Osteoblast (primary cell): ENCODE measurements around the gene GRWD1. TPM values are rescaled to one million over a fixed set of nuclear protein-coding genes. Genes with fewer than 3 reads are reported as not detected.

Experiments used
- DNase-seq: peaks from one replicate; pipeline ENCODE4 v3.0.0; 2011; ENCODE audit warnings: low spot score, mixed read lengths; ENCODE audit not compliant: insufficient read length; ENCODE audit errors: missing footprints
- H2AFZ ChIP-seq: 2 replicates; pipeline ENCODE4 v1.6.0; 2011; ENCODE audit warnings: mild to moderate bottlenecking, low read length
- H3K27ac ChIP-seq: 2 replicates; pipeline ENCODE4 v1.5.1; 2011; ENCODE audit warnings: mild to moderate bottlenecking, low read depth, low read length, moderate library complexity
- H3K27me3 ChIP-seq: 2 replicates; pipeline ENCODE4 v1.6.0; 2012; ENCODE audit warnings: mild to moderate bottlenecking, control low read depth, inconsistent platforms, low read length, moderate library complexity; ENCODE audit not compliant: insufficient read depth
- H3K36me3 ChIP-seq: 2 replicates; pipeline ENCODE4 v1.5.1; 2011; ENCODE audit warnings: mild to moderate bottlenecking, low read length, control low read depth, moderate library complexity; ENCODE audit not compliant: insufficient read depth
- H3K4me1 ChIP-seq: 2 replicates; pipeline ENCODE4 v1.5.1; 2011; ENCODE audit warnings: mild to moderate bottlenecking, low read length, control low read depth, moderate library complexity; ENCODE audit not compliant: insufficient read depth
- H3K4me2 ChIP-seq: 2 replicates; pipeline ENCODE4 v1.6.0; 2011; ENCODE audit warnings: mild to moderate bottlenecking, low read length; ENCODE audit not compliant: insufficient read depth
- H3K4me3 ChIP-seq: fragments of 200-600 bp; sonication (generic); 3 replicates; pipeline ENCODE4 v1.5.1; 2012; ENCODE audit warnings: mild to moderate bottlenecking, low read length, inconsistent platforms; ENCODE audit not compliant: insufficient read depth
- H3K79me2 ChIP-seq: 2 replicates; pipeline ENCODE4 v1.6.0; 2012; ENCODE audit warnings: mild to moderate bottlenecking, low read length, control low read depth, inconsistent platforms; ENCODE audit not compliant: insufficient read depth
- H3K9me3 ChIP-seq: 2 replicates; pipeline ENCODE4 v1.5.1; 2011; ENCODE audit warnings: low read depth, low read length, control low read depth
- H4K20me1 ChIP-seq: 2 replicates; pipeline ENCODE4 v1.6.0; 2012; ENCODE audit warnings: mild to moderate bottlenecking, low read length, control low read depth; ENCODE audit not compliant: insufficient read depth
- total RNA-seq: library from RNA; depleted of rRNA; stranded (reverse); fragments of >200 nt; gene quantifications from 2 replicates; pipeline ENCODE4 v1.2.3, GENCODE V29; 2012
- TF ChIP-seq, protein P1 (sequence below): IDR thresholded peaks from 2 replicates; pipeline ENCODE4 v1.5.1; 2011; ENCODE audit warnings: mild to moderate bottlenecking, low read depth, low read length, moderate library complexity; ENCODE audit errors: extremely low read depth

Gene GRWD1
- total RNA-seq, 1 donor = 25.0 TPM

GRCh38 chr19:48506138-48506733 is 60.5 kb downstream of the GRWD1 start:
- Histone ChIP-seq H3K27ac (no peak overlapping the region), H3K36me3 (no peaks in the 10 kb centered on the region), H4K20me1 (peaks cover 3% of the 10 kb centered on the region), H3K9me3 (no peaks in the 10 kb centered on the region), H3K4me1 (no peaks in the 10 kb centered on the region), H3K4me2 (no peak overlapping the region), H3K27me3 (peaks cover 17% of the 10 kb centered on the region), H2AFZ (no peak overlapping the region), H3K79me2 (no peaks in the 10 kb centered on the region), H3K4me3 (no peak overlapping the region)
- DNase-seq = peak; percentile 92
- TF ChIP-seq, protein P1, sequence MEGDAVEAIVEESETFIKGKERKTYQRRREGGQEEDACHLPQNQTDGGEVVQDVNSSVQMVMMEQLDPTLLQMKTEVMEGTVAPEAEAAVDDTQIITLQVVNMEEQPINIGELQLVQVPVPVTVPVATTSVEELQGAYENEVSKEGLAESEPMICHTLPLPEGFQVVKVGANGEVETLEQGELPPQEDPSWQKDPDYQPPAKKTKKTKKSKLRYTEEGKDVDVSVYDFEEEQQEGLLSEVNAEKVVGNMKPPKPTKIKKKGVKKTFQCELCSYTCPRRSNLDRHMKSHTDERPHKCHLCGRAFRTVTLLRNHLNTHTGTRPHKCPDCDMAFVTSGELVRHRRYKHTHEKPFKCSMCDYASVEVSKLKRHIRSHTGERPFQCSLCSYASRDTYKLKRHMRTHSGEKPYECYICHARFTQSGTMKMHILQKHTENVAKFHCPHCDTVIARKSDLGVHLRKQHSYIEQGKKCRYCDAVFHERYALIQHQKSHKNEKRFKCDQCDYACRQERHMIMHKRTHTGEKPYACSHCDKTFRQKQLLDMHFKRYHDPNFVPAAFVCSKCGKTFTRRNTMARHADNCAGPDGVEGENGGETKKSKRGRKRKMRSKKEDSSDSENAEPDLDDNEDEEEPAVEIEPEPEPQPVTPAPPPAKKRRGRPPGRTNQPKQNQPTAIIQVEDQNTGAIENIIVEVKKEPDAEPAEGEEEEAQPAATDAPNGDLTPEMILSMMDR = peak; percentile 57

Other genes starting within 250 kb of the GRWD1 start
- gene CARD8, start 190.1 kb upstream of the GRWD1 start, total RNA-seq = 17.4 and 18.0 TPM in 2 replicates
- gene ZNF114, start 175.9 kb upstream of the GRWD1 start, total RNA-seq = under 0.01 and 0.29 TPM in 2 replicates
- 185 and 216 TPM in 2 replicates for gene EMP3, start 120.4 kb upstream of the GRWD1 start, total RNA-seq
- 4.3 and 4.7 TPM in 2 replicates for gene TMEM143, start 82.0 kb upstream of the GRWD1 start, total RNA-seq
- gene SYNGR4, start 81.6 kb upstream of the GRWD1 start, total RNA-seq = not detected in 2 replicates
- gene KDELR1, start 54.4 kb upstream of the GRWD1 start, total RNA-seq = 95.2 and 119 TPM in 2 replicates
- gene GRIN2D, start 52.3 kb upstream of the GRWD1 start, total RNA-seq = under 0.01 TPM in 2 replicates
- gene KCNJ14, start 9.6 kb downstream of the GRWD1 start, total RNA-seq = 0.59 and 0.72 TPM in 2 replicates
- gene CYTH2, start 23.4 kb downstream of the GRWD1 start, total RNA-seq = 63.6 and 66.2 TPM in 2 replicates
- gene LMTK3, start 65.9 kb downstream of the GRWD1 start, total RNA-seq = not detected in 2 replicates
- gene SULT2B1, start 106.2 kb downstream of the GRWD1 start, total RNA-seq = under 0.01 TPM in 1 of 2 replicates, not detected in the other
- not detected in 2 replicates for gene SPACA4, start 160.8 kb downstream of the GRWD1 start, total RNA-seq
- 0.29 TPM in 1 of 2 replicates, not detected in the other for gene FAM83E, start 169.1 kb downstream of the GRWD1 start, total RNA-seq
- gene RPL18, start 173.2 kb downstream of the GRWD1 start, total RNA-seq = 1,357 and 1,526 TPM in 2 replicates
- 13.0 and 13.3 TPM in 2 replicates for gene SPHK2, start 173.5 kb downstream of the GRWD1 start, total RNA-seq
- gene DBP, start 191.4 kb downstream of the GRWD1 start, total RNA-seq = 14.5 and 18.3 TPM in 2 replicates
- gene CA11, start 200.2 kb downstream of the GRWD1 start, total RNA-seq = 1.8 and 2.7 TPM in 2 replicates
- gene NTN5, start 227.0 kb downstream of the GRWD1 start, total RNA-seq = under 0.01 and 0.29 TPM in 2 replicates
- gene FUT2, start 250.0 kb downstream of the GRWD1 start, total RNA-seq = not detected in 2 replicates